Neural cell (in vitro differentiated cells): ENCODE data around the gene EMC9.

ENCODE experiments used
- POLR2AphosphoS5 ChIP-seq: IDR thresholded peaks from 2 replicates; pipeline ENCODE4 v1.6.1; 2012
- SMC3 ChIP-seq: fragments of 450-650 bp; conservative IDR thresholded peaks from 2 replicates; pipeline ENCODE4 v1.6.1; 2014; ENCODE audit warnings: antibody characterized with exemption, mild to moderate bottlenecking, moderate library complexity; ENCODE audit not compliant: poor library complexity
- TAF1 ChIP-seq: IDR thresholded peaks from 2 replicates; pipeline ENCODE4 v1.6.1; 2012; ENCODE audit warnings: low read depth
- TF ChIP-seq, protein P1 (sequence below): fragments of 450-650 bp; IDR thresholded peaks from 2 replicates; pipeline ENCODE4 v1.5.1; 2014; ENCODE audit warnings: antibody characterized with exemption, mild to moderate bottlenecking, moderate library complexity; ENCODE audit not compliant: poor library complexity, severe bottlenecking

GRCh38 chr14:24189460-24189859 is 48.1 kb upstream of the EMC9 start:
- TF ChIP-seq, protein P1, sequence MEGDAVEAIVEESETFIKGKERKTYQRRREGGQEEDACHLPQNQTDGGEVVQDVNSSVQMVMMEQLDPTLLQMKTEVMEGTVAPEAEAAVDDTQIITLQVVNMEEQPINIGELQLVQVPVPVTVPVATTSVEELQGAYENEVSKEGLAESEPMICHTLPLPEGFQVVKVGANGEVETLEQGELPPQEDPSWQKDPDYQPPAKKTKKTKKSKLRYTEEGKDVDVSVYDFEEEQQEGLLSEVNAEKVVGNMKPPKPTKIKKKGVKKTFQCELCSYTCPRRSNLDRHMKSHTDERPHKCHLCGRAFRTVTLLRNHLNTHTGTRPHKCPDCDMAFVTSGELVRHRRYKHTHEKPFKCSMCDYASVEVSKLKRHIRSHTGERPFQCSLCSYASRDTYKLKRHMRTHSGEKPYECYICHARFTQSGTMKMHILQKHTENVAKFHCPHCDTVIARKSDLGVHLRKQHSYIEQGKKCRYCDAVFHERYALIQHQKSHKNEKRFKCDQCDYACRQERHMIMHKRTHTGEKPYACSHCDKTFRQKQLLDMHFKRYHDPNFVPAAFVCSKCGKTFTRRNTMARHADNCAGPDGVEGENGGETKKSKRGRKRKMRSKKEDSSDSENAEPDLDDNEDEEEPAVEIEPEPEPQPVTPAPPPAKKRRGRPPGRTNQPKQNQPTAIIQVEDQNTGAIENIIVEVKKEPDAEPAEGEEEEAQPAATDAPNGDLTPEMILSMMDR: no peak
- TF ChIP-seq SMC3 (no peak), POLR2AphosphoS5 (no peak), TAF1 (no peak)
